ENCODE results near the gene TOB1.

Gene TOB1

GRCh38 chr17:50908860-50909764, 43.0 kb upstream of the TOB1 start:
- no peak overlapping the region for H3K4me3 ChIP-seq (ENCODE audit: low read length)
- no peak for DNase-seq (ENCODE audit: low read depth)
- no peak for TF ChIP-seq CTCF (conservative IDR thresholded peaks at IDR 0.05; ENCODE audit: low read length)

- DNase-seq (ENCODE audit: low read depth) = no peak
- TF ChIP-seq CTCF (conservative IDR thresholded peaks at IDR 0.05; ENCODE audit: low read length) = no peak
- H3K4me3 ChIP-seq (ENCODE audit: low read length) = no peak overlapping the region
Measured at GRCh38 chr17:50908140-50908859, 42.1 kb upstream of the TOB1 start.

GRCh38 chr17:50906443-50906842, 40.3 kb upstream of the TOB1 start:
- no peak overlapping the region for H3K4me3 ChIP-seq (ENCODE audit: low read length)
- DNase-seq (ENCODE audit: low read depth) = no peak
- TF ChIP-seq CTCF (conservative IDR thresholded peaks at IDR 0.05; ENCODE audit: low read length) = no peak

GRCh38 chr17:50905460-50905803, 39.3 kb upstream of the TOB1 start:
- no peak for TF ChIP-seq CTCF (conservative IDR thresholded peaks at IDR 0.05; ENCODE audit: low read length)
- no peak for DNase-seq (ENCODE audit: low read depth)
- no peak overlapping the region for H3K4me3 ChIP-seq (ENCODE audit: low read length)

GRCh38 chr17:50904518-50905459, 38.6 kb upstream of the TOB1 start:
- no peak overlapping the region for H3K4me3 ChIP-seq (ENCODE audit: low read length)
- peak; percentile 25 for DNase-seq (ENCODE audit: low read depth)
- TF ChIP-seq CTCF (conservative IDR thresholded peaks at IDR 0.05; ENCODE audit: low read length) = no peak

- peak; percentile 31 for DNase-seq (ENCODE audit: low read depth)
- TF ChIP-seq CTCF (conservative IDR thresholded peaks at IDR 0.05; ENCODE audit: low read length) = no peak
- H3K4me3 ChIP-seq (ENCODE audit: low read length) = no peak overlapping the region
Measured at GRCh38 chr17:50903604-50904517, 37.7 kb upstream of the TOB1 start.

All from AG10803 (cell line).